Gastroesophageal sphincter (tissue), 3 donors: ENCODE data around the gene RHBDD1.

Source experiments
- CTCF ChIP-seq, 4 experiments: fragments of 200-600 bp in 2 of 4; fragments of 450-650 bp in 2 of 4; sonication (generic) in 1 of 4; IDR thresholded peaks; one replicate each; pipeline ENCODE4 v1.5.1; 2017 to 2019; ENCODE audit warnings: antibody characterized with exemption in 4 of 4, mild to moderate bottlenecking in 2 of 4, moderate library complexity in 2 of 4
- EP300 ChIP-seq: sonication (generic); formaldehyde crosslinking; IDR thresholded peaks from one replicate; pipeline ENCODE4 v1.6.1; 2017; ENCODE audit warnings: antibody characterized with exemption, mild to moderate bottlenecking
- POLR2A ChIP-seq, 2 donors: fragments of 450-650 bp; IDR thresholded peaks; one replicate each; pipeline ENCODE4 v1.6.1; 2017; ENCODE audit warnings: antibody characterized with exemption in 2 of 2, mild to moderate bottlenecking in 2 of 2, moderate library complexity in 1 of 2

- TF ChIP-seq CTCF (IDR thresholded peaks at IDR 0.05) (no peak), POLR2A (IDR thresholded peaks at IDR 0.05) (no peak), EP300 (no peak)
These were observed 47.8 kb upstream of the RHBDD1 start for GRCh38 chr2:226788064-226788463.
